Activated CD4-positive, alpha-beta memory T cell treated with anti-CD3 and anti-CD28 coated beads, Interleukin-2, amount 10 ng/mL, durations not matched to agents 7 days and 5 days (primary cell): ENCODE measurements around the gene PDZD4. TPM values are rescaled to one million over a fixed set of nuclear protein-coding genes. Genes with fewer than 3 reads are reported as not detected.

Experiments
- CTCF ChIA-PET: fragments of 350-600 bp; sonication (Branson Sonifier 250); formaldehyde crosslinking; loops from one replicate; lab custom pipeline; 2021; ENCODE audit warnings: antibody characterized with exemption, inconsistent platforms; lab: Charles Lee
- POLR2A ChIA-PET: fragments of 350-600 bp; sonication (Branson Sonifier 250); formaldehyde crosslinking; loops from one replicate; lab custom pipeline; 2021; ENCODE audit warnings: antibody characterized with exemption; lab: Charles Lee
- DNase-seq: peaks from one replicate; pipeline ENCODE4 v3.0.0-alpha.2; 2020
- H3K27ac Mint-ChIP-seq: one replicate; pipeline ENCODE4 v1.8.0; 2021; ENCODE audit warnings: mild to moderate bottlenecking, mixed read lengths
- H3K27me3 Mint-ChIP-seq: one replicate; pipeline ENCODE4 v1.8.0; 2021; ENCODE audit warnings: mixed read lengths
- H3K36me3 Mint-ChIP-seq: one replicate; pipeline ENCODE4 v1.8.0; 2021; ENCODE audit warnings: low read depth, mixed read lengths
- H3K4me1 Mint-ChIP-seq: one replicate; pipeline ENCODE4 v1.8.0; 2021; ENCODE audit warnings: mixed read lengths
- H3K4me3 Mint-ChIP-seq: one replicate; pipeline ENCODE4 v1.8.0; 2021; ENCODE audit warnings: mild to moderate bottlenecking, mixed read lengths
- H3K9me3 Mint-ChIP-seq: one replicate; pipeline ENCODE4 v1.8.0; 2021; ENCODE audit warnings: mixed read lengths
- total RNA-seq, 2 experiments: library from RNA; stranded (reverse); gene quantifications; one replicate each; pipeline ENCODE4 v1.2.3, GENCODE V29; 2021

The PDZD4 gene
- total RNA-seq, 2 experiments from 2014 or later: 0.88 to 1.1 TPM

DNA sequence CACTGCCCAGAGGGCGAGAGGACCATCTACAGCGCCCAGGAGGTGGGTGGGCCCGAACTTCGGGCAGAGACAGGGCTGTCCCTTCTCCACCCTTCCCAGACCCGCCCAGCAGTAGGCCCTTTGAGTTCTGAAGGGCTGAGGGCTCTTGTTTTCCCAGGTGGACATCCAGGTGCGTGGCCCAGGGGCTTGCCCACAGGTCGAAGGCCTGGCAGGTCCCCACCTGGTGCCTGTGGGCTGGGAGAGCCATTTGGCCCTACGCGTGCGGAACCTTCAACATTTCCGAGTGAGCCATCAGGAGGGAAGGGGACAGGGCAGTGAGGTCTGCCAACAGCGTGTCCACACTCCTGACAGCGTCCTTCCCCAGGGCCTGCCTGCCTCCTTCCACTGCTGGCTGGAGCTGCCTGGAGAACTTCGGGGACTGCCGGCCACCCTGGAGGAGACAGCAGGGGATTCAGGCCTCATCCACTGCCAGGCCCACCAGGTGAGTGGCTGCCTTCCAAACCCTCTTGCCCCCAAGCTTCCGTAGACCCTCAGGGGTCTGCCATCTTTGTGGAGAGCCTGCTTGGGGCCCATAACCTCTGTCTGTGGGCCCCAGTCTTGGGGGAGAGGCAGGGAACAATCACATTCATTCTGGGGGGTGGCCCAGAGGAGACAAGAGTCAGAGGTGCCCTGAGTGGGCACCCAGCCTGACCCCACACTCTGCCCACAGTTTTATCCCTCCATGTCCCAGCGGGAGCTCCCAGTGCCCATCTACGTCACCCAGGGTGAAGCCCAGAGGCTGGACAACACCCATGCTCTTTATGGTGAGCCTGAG lies 59.5 kb downstream of the PDZD4 start:
- H3K36me3 Mint-ChIP-seq: no peaks in the 10 kb centered on the region
- H3K27me3 Mint-ChIP-seq: no peaks in the 10 kb centered on the region
- ChIA-PET CTCF (no interaction called here), POLR2A (no interaction called here)
- H3K4me1 Mint-ChIP-seq: peaks cover 2% of the 10 kb centered on the region
- H3K4me3 Mint-ChIP-seq: no peak overlapping the region
- no peaks in the 10 kb centered on the region for H3K9me3 Mint-ChIP-seq
- no peak for DNase-seq
- H3K27ac Mint-ChIP-seq: no peak overlapping the region

DNA sequence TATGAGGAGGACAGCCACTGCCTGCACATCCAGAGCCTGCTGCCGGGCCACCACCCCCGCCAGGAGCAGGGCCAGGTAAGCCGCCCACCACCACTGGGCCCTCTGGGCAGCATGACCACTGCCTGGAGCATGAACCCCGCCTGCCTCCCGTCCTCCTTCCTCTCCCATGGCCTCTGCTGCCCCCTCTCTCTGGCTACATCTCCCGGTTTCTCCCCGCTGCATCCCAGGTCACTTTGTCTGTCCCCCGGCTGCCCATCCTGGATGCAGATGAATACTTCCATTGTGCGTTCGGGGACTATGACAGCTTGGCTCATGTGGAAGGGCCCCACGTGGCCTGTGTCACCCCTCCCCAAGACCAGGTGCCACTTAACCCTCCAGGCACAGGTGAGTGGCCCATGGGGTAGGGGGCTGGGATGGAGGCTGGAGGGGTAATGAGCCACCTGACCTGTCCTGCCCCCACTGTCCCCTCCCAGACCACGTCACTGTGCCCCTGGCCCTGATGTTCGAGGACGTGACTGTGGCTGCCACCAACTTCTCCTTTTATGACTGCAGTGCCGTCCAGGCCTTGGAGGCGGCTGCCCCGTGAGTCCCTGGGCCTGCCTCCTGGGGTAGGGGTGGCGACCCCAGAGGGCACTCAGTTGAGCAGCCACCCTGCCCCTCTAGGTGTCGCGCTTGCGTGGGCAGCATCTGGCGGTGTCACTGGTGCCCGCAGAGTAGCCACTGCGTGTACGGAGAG lies 60.3 kb downstream of the PDZD4 start:
- Mint-ChIP-seq H3K4me3 (no peak overlapping the region), H3K4me1 (peaks cover 2% of the 10 kb centered on the region), H3K27me3 (no peaks in the 10 kb centered on the region), H3K27ac (no peak overlapping the region), H3K36me3 (no peaks in the 10 kb centered on the region), H3K9me3 (no peaks in the 10 kb centered on the region)
- DNase-seq: no peak
- ChIA-PET CTCF (no interaction called here), POLR2A (no interaction called here)

DNA sequence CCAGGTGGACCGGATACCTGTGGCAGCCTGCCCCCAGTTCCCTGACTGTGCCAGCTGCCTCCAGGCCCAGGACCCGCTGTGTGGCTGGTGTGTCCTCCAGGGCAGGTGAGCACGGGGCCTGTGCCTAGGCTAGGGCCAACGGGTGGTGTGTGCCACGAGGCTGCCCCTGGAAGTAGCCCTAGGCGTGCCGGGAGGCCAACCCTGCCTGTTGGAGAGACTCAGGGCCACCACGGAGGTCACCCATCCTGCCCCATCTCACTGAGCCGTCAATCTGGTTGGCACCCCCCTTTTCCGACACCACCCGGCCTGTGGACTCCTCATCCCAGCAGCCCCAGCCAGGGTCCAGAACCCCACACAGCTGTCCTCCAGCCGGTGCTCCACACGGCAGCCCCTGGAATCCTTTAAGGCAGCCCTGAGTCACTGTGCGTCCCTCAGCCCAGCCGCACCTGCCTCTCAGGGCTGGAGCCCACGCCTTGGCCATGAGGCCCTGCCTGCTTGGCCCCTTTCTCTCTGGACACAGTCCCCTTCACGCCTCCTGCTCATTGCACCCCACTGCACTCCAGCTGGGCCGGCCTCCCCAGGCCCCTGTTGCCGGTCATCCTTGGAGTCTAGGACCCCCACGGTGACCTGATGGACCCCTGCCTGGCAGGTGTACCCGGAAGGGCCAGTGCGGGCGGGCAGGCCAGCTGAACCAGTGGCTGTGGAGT lies 61.0 kb downstream of the PDZD4 start:
- ChIA-PET CTCF (no interaction called here), POLR2A (no interaction called here)
- no peak overlapping the region for H3K27ac Mint-ChIP-seq
- peaks cover 2% of the 10 kb centered on the region for H3K4me1 Mint-ChIP-seq
- H3K36me3 Mint-ChIP-seq: no peaks in the 10 kb centered on the region
- no peaks in the 10 kb centered on the region for H3K27me3 Mint-ChIP-seq
- no peak overlapping the region for H3K4me3 Mint-ChIP-seq
- DNase-seq: no peak
- H3K9me3 Mint-ChIP-seq: no peaks in the 10 kb centered on the region

DNA sequence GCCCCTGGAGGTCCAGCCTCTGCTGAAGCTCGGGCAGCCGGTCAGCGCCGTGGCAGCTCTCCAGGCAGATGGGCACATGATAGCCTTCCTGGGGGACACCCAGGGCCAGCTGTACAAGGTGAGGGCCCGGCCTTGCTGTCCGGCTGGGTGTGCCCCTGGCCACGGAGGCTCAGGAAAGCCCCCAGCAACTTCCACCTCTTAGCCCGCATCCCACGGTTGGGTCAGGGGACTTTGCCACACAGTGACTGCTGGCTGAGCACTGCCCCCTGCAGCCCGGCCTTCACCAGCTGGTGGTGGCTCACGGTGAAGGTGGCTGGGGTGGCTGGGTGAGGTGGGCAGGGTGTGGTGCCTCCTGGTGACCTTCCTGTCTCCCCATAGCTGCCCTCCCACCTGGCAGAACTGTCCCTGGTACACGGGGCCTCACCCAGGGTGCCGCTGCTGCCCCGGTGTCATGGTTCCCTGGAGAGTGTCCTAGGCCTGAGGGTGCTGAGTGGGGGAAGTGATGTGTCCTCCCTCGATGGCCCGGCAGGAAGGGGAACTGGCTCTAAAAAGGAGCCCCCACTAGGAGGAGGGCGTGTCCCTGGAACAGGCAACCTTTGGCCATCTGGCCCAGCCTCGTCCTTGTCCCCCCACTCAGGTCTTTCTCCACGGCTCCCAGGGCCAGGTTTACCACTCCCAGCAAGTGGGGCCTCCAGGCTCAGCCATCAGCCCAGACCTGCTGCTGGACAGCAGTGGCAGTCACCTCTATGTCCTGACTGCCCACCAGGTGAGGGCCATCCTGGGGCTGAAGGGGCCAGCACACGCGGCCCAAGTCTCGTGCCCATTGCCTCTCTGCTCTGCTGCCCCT lies 61.8 kb downstream of the PDZD4 start:
- no peaks in the 10 kb centered on the region for H3K36me3 Mint-ChIP-seq
- no peak overlapping the region for H3K4me3 Mint-ChIP-seq
- ChIA-PET POLR2A (no interaction called here), CTCF (no interaction called here)
- H3K27ac Mint-ChIP-seq: no peak overlapping the region
- no peaks in the 10 kb centered on the region for H3K27me3 Mint-ChIP-seq
- peaks cover 6% of the 10 kb centered on the region for H3K4me1 Mint-ChIP-seq
- no peak for DNase-seq
- no peaks in the 10 kb centered on the region for H3K9me3 Mint-ChIP-seq

DNA sequence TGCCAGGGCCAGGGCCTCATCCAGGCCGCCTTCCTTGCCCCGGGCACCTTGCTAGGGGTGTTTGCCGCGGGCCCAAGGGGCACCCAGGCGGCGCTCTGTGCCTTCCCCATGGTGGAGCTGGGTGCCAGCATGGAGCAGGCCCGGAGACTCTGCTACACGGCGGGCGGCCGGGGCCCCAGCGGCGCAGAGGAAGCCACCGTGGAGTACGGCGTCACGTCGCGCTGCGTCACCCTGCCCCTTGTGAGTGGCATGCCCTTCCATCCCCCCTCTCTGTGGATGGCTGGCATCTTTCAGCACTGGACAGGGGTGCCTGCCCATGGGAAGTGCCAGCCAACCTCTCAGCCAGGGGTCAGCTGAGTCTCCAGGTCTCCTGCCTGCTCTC lies 62.7 kb downstream of the PDZD4 start:
- POLR2A ChIA-PET: no interaction called here
- H3K4me1 Mint-ChIP-seq: peaks cover 6% of the 10 kb centered on the region
- H3K4me3 Mint-ChIP-seq: no peak overlapping the region
- CTCF ChIA-PET: no interaction called here
- no peaks in the 10 kb centered on the region for H3K36me3 Mint-ChIP-seq
- DNase-seq: no peak
- no peaks in the 10 kb centered on the region for H3K9me3 Mint-ChIP-seq
- H3K27me3 Mint-ChIP-seq: no peaks in the 10 kb centered on the region
- no peak overlapping the region for H3K27ac Mint-ChIP-seq

DNA sequence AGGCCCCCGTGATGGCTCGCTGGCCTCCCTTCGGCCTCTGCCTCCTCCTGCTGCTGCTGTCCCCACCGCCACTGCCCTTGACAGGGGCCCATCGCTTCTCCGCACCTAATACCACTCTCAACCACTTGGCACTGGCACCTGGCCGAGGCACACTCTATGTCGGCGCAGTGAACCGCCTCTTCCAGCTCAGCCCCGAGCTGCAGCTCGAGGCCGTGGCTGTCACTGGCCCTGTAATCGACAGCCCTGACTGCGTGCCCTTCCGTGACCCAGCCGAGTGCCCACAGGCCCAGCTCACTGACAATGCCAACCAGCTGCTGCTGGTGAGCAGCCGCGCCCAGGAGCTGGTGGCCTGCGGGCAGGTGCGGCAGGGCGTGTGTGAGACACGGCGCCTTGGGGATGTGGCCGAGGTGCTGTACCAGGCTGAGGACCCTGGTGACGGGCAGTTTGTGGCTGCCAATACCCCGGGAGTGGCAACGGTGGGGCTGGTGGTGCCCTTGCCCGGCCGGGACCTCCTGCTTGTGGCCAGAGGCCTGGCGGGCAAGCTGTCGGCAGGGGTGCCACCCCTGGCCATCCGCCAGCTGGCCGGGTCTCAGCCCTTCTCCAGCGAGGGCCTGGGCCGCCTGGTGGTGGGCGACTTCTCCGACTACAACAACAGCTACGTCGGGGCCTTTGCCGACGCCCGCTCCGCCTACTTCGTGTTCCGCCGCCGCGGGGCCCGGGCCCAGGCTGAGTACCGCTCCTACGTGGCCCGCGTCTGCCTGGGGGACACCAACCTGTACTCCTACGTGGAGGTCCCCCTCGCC lies 63.3 kb downstream of the PDZD4 start:
- Mint-ChIP-seq H3K9me3 (no peaks in the 10 kb centered on the region), H3K4me1 (peaks cover 6% of the 10 kb centered on the region), H3K4me3 (no peak overlapping the region), H3K27me3 (no peaks in the 10 kb centered on the region), H3K27ac (no peak overlapping the region), H3K36me3 (no peaks in the 10 kb centered on the region)
- DNase-seq: no peak
- CTCF ChIA-PET: interaction anchor here (1.7 kb wide), 1 partner anchor 181 kb away, joined by 5 read pairs; no protein-coding TSS in a partner anchor
- POLR2A ChIA-PET: no interaction called here

DNA sequence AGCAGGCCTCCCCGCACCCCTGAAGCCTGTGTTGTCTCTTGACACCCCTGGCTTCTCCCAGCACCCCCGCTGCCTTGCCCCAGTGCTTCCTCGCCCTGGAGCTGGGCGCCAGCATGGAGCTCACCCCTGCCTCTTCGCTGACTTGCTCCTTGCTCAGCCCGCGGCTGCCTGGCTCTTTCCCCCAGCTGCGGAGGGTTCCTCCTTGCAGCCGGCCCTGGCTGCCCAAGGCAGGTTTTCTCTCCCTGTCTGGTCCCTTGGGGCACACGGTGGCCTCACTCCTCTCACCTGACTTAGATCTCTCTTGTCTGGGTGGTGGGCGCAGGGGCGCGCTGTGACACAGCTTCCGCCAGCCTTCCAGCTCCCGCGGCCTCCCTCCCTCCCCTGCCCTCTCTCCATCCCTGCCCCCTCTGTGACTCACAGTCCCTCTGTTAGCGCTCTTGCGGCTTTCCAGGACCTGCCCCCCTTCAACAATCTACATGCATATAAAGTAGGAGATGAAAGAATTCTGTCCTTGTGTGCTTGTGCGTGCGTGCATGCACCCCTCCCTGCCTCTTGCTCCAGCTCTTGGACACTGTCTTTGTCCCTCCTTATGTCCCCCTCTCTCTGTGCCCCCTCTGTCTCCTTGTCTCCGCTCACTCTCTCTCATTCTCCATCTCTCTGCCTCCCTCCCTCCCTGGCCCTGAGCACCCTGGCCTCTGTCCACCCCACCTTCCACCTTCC lies 64.1 kb downstream of the PDZD4 start:
- POLR2A ChIA-PET: no interaction called here
- no peak overlapping the region for H3K4me3 Mint-ChIP-seq
- DNase-seq: no peak

DNA sequence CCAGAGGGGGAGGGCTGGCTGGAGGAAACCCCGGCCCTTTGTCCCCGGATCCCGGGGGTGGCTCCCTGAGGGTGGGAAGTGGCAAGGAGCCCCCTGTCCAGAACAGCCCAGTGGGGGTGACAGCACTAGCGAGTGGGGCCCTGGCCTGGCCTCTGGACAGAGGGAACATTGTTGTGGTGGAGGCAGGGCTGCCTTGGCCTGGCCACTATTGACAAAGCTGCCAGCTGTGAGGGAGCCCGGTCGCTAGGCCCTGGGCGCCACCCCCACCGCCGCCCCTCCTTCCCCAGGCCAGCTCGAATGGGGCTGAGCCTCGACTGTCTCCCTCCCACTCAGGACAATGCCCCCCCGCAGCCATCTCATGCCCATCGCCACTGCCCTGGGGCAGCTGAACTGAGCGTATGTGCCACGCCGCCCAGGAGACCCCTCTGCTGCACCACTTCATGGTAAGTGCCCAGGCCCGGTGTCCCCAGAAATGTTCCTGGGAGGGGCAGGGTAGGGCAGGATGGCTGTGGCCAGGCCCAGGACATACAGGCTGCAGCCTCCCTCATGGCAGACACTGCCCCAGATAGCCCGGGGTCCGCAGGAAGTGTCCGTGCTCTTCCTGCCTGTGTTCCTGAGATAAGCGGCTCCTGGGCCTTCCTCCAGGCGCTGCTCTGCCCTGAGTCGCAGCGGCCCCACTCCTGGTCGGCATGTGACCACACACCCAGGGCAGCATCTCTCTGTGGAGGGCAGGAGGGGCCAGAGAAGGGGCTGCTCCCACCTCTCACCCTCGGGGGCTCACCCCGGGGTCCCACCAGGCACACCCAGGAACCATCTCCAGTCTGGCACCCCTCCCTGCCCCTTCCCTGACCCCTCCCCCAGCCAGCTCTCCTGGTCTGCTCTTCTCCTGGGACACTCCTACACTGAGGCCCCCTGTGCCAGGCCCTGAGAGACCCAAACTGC lies 64.9 kb downstream of the PDZD4 start:
- ChIA-PET CTCF (interaction anchor here (0.5 to 1.7 kb wide), 2 partner anchors 177 to 182 kb away, joined by 3 to 5 read pairs; no protein-coding TSS in a partner anchor), POLR2A (no interaction called here)

More for the DNA sequence above, 64.1 kb downstream of the PDZD4 start:
- Mint-ChIP-seq H3K9me3 (no peaks in the 10 kb centered on the region), H3K27me3 (no peaks in the 10 kb centered on the region), H3K27ac (no peak overlapping the region), H3K36me3 (no peaks in the 10 kb centered on the region), H3K4me1 (peaks cover 6% of the 10 kb centered on the region)
- CTCF ChIA-PET: interaction anchor here (0.5 to 1.7 kb wide), 2 partner anchors 176 to 181 kb away, joined by 3 to 5 read pairs; no protein-coding TSS in a partner anchor

DNA sequence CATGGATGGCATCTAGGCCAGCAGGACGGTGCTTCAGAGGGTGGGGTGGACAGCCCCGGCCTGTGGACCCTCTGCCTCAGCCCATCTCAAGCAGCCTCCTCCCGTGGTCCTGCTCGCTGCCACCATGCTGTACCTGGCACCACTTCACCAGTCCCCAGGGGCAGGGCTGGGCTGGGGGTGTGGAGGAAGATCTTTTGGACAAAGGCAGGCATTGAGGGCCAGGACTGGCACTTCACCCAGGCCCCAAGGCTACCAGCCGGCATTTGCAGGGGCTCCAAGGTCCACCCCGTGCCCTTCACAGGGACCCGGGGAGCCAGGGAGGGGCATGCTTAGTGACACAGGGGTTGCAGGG lies 65.6 kb downstream of the PDZD4 start:
- H3K4me1 Mint-ChIP-seq: peaks cover 6% of the 10 kb centered on the region
- no peak for DNase-seq
- H3K36me3 Mint-ChIP-seq: no peaks in the 10 kb centered on the region
- H3K4me3 Mint-ChIP-seq: no peak overlapping the region
- no peaks in the 10 kb centered on the region for H3K9me3 Mint-ChIP-seq
- H3K27me3 Mint-ChIP-seq: no peaks in the 10 kb centered on the region
- ChIA-PET POLR2A (no interaction called here), CTCF (interaction anchor here (1.4 kb wide), 1 partner anchor 202 kb away, joined by 4 read pairs; no protein-coding TSS in a partner anchor)
- no peak overlapping the region for H3K27ac Mint-ChIP-seq

More for the DNA sequence above, 64.9 kb downstream of the PDZD4 start:
- no peak overlapping the region for H3K4me3 Mint-ChIP-seq
- DNase-seq: no peak
- no peaks in the 10 kb centered on the region for H3K36me3 Mint-ChIP-seq
- H3K9me3 Mint-ChIP-seq: no peaks in the 10 kb centered on the region
- peaks cover 6% of the 10 kb centered on the region for H3K4me1 Mint-ChIP-seq
- H3K27ac Mint-ChIP-seq: no peak overlapping the region
- no peaks in the 10 kb centered on the region for H3K27me3 Mint-ChIP-seq

DNA sequence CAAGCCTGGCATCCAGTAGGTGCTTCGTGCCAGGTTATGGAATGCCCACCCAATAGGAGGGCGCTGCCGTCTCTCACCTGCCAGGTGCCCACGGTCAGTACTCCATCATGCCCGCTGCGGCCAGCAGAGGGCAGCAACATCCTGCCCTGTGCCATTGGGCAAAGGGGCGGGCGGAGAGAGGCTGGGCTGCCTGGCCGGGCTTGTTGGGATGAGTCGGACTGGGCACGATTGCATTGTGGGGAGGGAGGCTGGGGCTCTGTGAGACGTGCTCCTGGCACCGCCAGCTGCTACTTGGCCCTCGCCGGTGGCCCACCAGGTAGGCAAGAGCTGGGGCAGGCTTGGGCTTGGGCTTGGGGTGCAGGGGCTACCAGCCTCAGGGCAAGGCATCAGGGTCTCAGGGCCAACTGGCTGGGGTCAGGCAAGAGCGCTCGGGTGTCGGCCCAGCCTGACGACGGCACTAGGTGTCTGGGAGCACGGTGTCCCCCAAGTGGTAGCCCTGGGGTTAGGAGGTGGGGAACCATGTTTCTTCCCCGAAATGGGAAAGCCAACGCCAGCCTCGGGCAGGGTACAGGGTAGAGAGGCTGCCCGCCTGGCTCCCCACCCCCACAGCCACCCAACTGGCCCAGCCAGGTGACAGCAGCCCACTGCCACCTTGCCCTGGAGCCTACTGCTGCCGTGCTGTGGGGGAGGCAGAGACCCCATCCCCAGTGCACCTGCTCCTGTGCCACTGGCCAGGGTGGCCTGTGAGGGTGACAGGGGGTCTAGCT lies 66.2 kb downstream of the PDZD4 start, which contains the start of gene PLXNB3:
PLXNB3 (plus strand) TSS at position 261 of the 767 bp plus-strand sequence. CDS start 1,287 bp downstream, outside the sequence.
- Mint-ChIP-seq H3K9me3 (no peaks in the 10 kb centered on the region), H3K4me3 (no peak within 1 kb of the TSS), H3K27ac (no peak within 1 kb of the TSS), H3K4me1 (peaks cover 6% of the 10 kb centered on the region), H3K27me3 (no peaks in the 10 kb centered on the region), H3K36me3 (no peaks in the 10 kb centered on the region)
- CTCF ChIA-PET: interaction anchor here (0.8 to 2.0 kb wide), 4 partner anchors 10 to 203 kb away, joined by 3 to 7 read pairs (median 4); no protein-coding TSS in a partner anchor
- POLR2A ChIA-PET: interaction anchor here (0.6 to 0.7 kb wide), 2 partner anchors 150 to 161 kb away, joined by 3 read pairs; partner anchors contain the start of gene ARHGAP4
- peak; percentile 75 for DNase-seq
